Activated CD4-positive, alpha-beta T cell treated with anti-CD3 and anti-CD28 coated beads for 36 hours (primary cell): ENCODE measurements around the gene MEDAG. TPM values are rescaled to one million over a fixed set of nuclear protein-coding genes. Genes with fewer than 3 reads are reported as not detected.

ENCODE experiments used
- ATAC-seq: fragments of 200-7000 bp; cut with Tn5 transposase; one replicate; pipeline ENCODE4 v1.10.0; 2021; ENCODE audit warnings: mild to moderate bottlenecking, moderate library complexity
- CTCF ChIA-PET: fragments of 350-600 bp; sonication (Branson Sonifier 250); formaldehyde crosslinking; loops from one replicate; lab custom pipeline; 2021; ENCODE audit warnings: antibody characterized with exemption; lab: Charles Lee
- POLR2A ChIA-PET: fragments of 350-600 bp; sonication (Branson Sonifier 250); formaldehyde crosslinking; loops from one replicate; lab custom pipeline; 2021; ENCODE audit warnings: antibody characterized with exemption, inconsistent platforms; lab: Charles Lee
- DNase-seq: peaks from one replicate; pipeline ENCODE4 v3.0.0-alpha.2; 2020
- H3K27ac Mint-ChIP-seq: one replicate; pipeline ENCODE4 v1.8.0; 2021; ENCODE audit warnings: mixed read lengths
- H3K27me3 Mint-ChIP-seq: one replicate; pipeline ENCODE4 v1.8.0; 2021; ENCODE audit warnings: mixed read lengths
- H3K36me3 Mint-ChIP-seq: one replicate; pipeline ENCODE4 v1.8.0; 2021; ENCODE audit warnings: low read depth, mixed read lengths
- H3K4me1 Mint-ChIP-seq: one replicate; pipeline ENCODE4 v1.8.0; 2021; ENCODE audit warnings: mixed read lengths
- H3K4me3 Mint-ChIP-seq: one replicate; pipeline ENCODE4 v1.8.0; 2021; ENCODE audit warnings: mild to moderate bottlenecking, moderate library complexity, mixed read lengths
- H3K9me3 Mint-ChIP-seq: one replicate; pipeline ENCODE4 v1.8.0; 2021; ENCODE audit warnings: low read depth, mixed read lengths
- intact Hi-C, 2 experiments: fragments of 100-400 bp; cut with DNase I in 1 of 2; cut with micrococcal nuclease in 1 of 2; formaldehyde crosslinking; loops; one replicate each; pipeline versions ENCODE4 v1.14.2 to v1.15.1; 2022 to 2024; cut with DNase I, micrococcal nuclease
- total RNA-seq, 2 experiments: library from RNA; stranded (reverse); gene quantifications; one replicate each; pipeline ENCODE4 v1.2.3, GENCODE V29; 2021

The MEDAG gene
- total RNA-seq, 2 experiments from 2014 or later, result not detected

DNA sequence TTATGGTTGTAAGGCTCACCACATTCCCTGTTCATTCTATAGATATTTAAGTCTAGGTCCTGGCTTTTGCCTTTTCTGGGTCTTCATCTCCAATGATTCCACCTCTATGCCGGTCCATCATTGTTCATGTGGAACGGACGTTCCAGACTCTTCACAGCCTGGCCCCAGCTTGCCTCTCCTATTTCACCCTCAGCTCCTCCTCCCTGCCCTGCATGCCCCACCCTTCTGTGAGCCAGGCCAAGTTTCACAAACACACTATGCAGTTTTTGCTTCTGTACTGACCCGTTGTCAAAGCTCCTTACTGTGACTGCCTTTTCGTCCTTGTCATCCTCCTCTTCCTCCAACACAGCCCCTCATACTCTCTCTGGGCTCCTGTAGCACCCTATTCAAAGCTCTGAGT lies 57.7 kb downstream of the MEDAG start:
- Mint-ChIP-seq H3K4me3 (no peak overlapping the region), H3K27me3 (peaks cover 40% of the 10 kb centered on the region), H3K4me1 (no peaks in the 10 kb centered on the region), H3K36me3 (no peaks in the 10 kb centered on the region), H3K27ac (no peak overlapping the region), H3K9me3 (peaks cover 7% of the 10 kb centered on the region)
- DNase-seq (no peak), ATAC-seq (no peak)
- ChIA-PET CTCF (no interaction called here), POLR2A (no interaction called here)
- intact Hi-C loops, result no loop called here

DNA sequence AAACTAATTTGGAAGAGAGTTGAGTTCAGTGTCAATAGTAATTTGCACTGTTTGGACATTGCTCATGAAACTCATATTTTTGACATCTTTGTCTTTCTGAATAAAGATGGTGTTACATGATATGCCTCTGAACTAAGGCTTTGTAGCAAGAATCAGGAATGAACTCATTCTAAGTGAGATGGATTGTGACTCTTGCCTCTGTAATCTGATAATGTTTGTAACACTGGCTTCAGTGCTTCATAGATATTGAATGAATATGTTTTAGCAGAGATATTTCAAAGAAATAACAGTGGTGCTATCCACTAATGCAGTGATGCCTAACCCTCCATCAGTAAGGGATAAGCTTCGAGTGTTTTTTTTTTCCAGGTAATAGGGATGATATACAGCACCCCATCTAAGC lies 59.3 kb downstream of the MEDAG start:
- DNase-seq (no peak), ATAC-seq (no peak)
- no peak overlapping the region for H3K27ac Mint-ChIP-seq
- peaks cover 39% of the 10 kb centered on the region for H3K27me3 Mint-ChIP-seq
- H3K36me3 Mint-ChIP-seq, result no peaks in the 10 kb centered on the region
- intact Hi-C loops, result no loop called here
- no peak overlapping the region for H3K4me3 Mint-ChIP-seq
- ChIA-PET CTCF (no interaction called here), POLR2A (no interaction called here)
- no peaks in the 10 kb centered on the region for H3K4me1 Mint-ChIP-seq
- H3K9me3 Mint-ChIP-seq, result no peaks in the 10 kb centered on the region

DNA sequence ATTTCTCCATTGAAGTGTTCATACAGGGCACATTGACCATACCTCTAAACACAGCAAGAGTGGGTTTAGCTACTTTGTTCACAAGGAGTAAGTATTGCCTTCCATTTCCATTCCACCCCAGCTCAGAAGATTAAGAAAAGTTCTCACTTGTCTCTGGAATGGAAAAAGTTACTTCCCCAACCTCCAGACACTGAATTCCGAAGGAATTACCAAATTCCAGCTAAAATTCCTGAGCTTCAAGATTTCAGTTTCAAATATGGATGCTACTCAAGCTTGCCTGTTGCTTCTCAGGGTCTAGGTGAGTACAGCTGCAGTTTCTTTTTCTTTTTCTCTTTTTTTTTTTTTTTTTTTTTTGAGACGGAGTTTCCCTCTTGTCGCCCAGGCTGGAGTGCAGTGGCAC lies 60.0 kb downstream of the MEDAG start:
- no peak overlapping the region for H3K4me3 Mint-ChIP-seq
- H3K27me3 Mint-ChIP-seq, result peaks cover 41% of the 10 kb centered on the region
- CTCF ChIA-PET, result interaction anchor here (0.6 kb wide), 1 partner anchor 1694 kb away, joined by 3 read pairs; no protein-coding TSS in a partner anchor
- DNase-seq (no peak), ATAC-seq (no peak)
- H3K4me1 Mint-ChIP-seq, result no peaks in the 10 kb centered on the region
- no peaks in the 10 kb centered on the region for H3K9me3 Mint-ChIP-seq
- POLR2A ChIA-PET, result no interaction called here
- H3K36me3 Mint-ChIP-seq, result no peaks in the 10 kb centered on the region
- H3K27ac Mint-ChIP-seq, result no peak overlapping the region
- intact Hi-C loops, result no loop called here

DNA sequence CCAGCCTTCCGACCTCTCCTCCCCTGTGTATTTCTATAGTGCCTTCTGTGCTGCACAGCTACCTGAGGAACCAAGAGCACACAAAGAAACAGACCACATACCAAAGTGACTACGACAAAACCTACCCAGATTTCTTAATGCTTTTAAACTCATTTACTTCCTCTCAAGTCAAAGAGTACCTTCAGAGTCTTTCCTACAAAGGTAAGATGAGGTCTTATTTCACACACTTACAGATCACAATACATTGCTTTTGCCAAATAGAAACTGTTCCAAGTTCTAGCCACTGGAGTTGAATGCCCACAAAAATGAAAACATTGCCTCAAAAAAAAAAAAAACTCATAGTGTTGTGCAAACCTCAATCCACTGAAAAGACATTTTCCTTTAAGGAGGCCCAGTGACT lies 62.8 kb downstream of the MEDAG start:
- POLR2A ChIA-PET, result no interaction called here
- Mint-ChIP-seq H3K36me3 (no peaks in the 10 kb centered on the region), H3K4me1 (no peaks in the 10 kb centered on the region), H3K4me3 (no peak overlapping the region), H3K27ac (no peak overlapping the region), H3K27me3 (peaks cover 36% of the 10 kb centered on the region), H3K9me3 (no peaks in the 10 kb centered on the region)
- CTCF ChIA-PET, result interaction anchor here (0.7 to 3.5 kb wide), 2 partner anchors 10 to 237 kb away, joined by 3 to 19 read pairs; no protein-coding TSS in a partner anchor
- intact Hi-C loops, result no loop called here
- DNase-seq (no peak), ATAC-seq (no peak)

GRCh38 chr13:30971575-30971974 lies 65.5 kb downstream of the MEDAG start:
- H3K4me3 Mint-ChIP-seq, result no peak overlapping the region
- peaks cover 31% of the 10 kb centered on the region for H3K27me3 Mint-ChIP-seq
- DNase-seq (no peak), ATAC-seq (no peak)
- no peak overlapping the region for H3K27ac Mint-ChIP-seq
- H3K36me3 Mint-ChIP-seq, result no peaks in the 10 kb centered on the region
- CTCF ChIA-PET, result interaction anchor here (0.9 to 1.0 kb wide), 2 partner anchors 71 to 142 kb away, joined by 3 read pairs; no protein-coding TSS in a partner anchor
- POLR2A ChIA-PET, result interaction anchor here (0.6 kb wide), 1 partner anchor 189 kb away, joined by 4 read pairs; no protein-coding TSS in a partner anchor
- intact Hi-C loops, result no loop called here
- no peaks in the 10 kb centered on the region for H3K9me3 Mint-ChIP-seq
- no peaks in the 10 kb centered on the region for H3K4me1 Mint-ChIP-seq

GRCh38 chr13:30972888-30973377 lies 66.9 kb downstream of the MEDAG start:
- no peaks in the 10 kb centered on the region for H3K36me3 Mint-ChIP-seq
- ChIA-PET POLR2A (no interaction called here), CTCF (no interaction called here)
- no peak for ATAC-seq
- no peaks in the 10 kb centered on the region for H3K9me3 Mint-ChIP-seq
- H3K27me3 Mint-ChIP-seq, result peaks cover 28% of the 10 kb centered on the region
- intact Hi-C loops, result no loop called here
- H3K27ac Mint-ChIP-seq, result no peak overlapping the region
- no peak for DNase-seq
- no peak overlapping the region for H3K4me3 Mint-ChIP-seq
- no peaks in the 10 kb centered on the region for H3K4me1 Mint-ChIP-seq

DNA sequence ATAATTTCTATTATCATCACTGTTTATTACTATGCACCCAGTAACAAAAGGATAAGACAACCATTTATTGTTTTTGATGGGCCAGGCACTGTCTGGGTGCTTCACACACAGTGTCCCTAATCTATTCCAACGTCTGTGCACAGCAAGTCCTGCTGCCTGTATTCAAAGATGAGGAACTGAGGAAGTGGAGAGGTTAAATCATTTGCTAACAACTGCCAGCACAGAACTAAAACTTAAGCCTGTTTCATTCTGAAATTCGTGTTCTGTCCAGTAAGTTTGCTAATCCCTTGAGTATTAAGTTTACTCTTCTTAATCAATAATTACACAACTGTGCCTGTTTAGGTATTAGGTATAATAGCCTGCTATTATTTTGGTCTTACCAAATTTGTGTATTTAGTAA lies 68.3 kb downstream of the MEDAG start:
- H3K27me3 Mint-ChIP-seq, result peaks cover 23% of the 10 kb centered on the region
- ChIA-PET CTCF (no interaction called here), POLR2A (no interaction called here)
- no peak overlapping the region for H3K4me3 Mint-ChIP-seq
- no peaks in the 10 kb centered on the region for H3K9me3 Mint-ChIP-seq
- intact Hi-C loops, result no loop called here
- no peaks in the 10 kb centered on the region for H3K36me3 Mint-ChIP-seq
- DNase-seq (no peak), ATAC-seq (no peak)
- no peak overlapping the region for H3K27ac Mint-ChIP-seq
- H3K4me1 Mint-ChIP-seq, result no peaks in the 10 kb centered on the region

Other genes starting within 250 kb of the MEDAG start
- gene ALOX5AP, start 170.7 kb upstream of the MEDAG start, total RNA-seq, result 10 to 100 TPM; 24.9 to 29.6 TPM
- not detected for gene TEX26, start 26.4 kb downstream of the MEDAG start, total RNA-seq